MM.1S (cell line): ENCODE measurements around the gene UFD1.

Source experiments
- DNase-seq: peaks from one replicate; pipeline ENCODE4 v3.0.0-alpha.2; 2015
- H2AFZ ChIP-seq: fragments of 300-600 bp; sonication (generic); 2 replicates; pipeline ENCODE4 v1.6.0; 2016; ENCODE audit warnings: antibody characterized with exemption, low read length
- H3F3A ChIP-seq: fragments of 300-600 bp; sonication (generic); 2 replicates; pipeline ENCODE4 v1.6.1; 2016; ENCODE audit warnings: mild to moderate bottlenecking, antibody characterized with exemption, low read length, moderate library complexity, mixed read lengths; ENCODE audit not compliant: insufficient read depth
- H3K27ac ChIP-seq: fragments of 300-600 bp; sonication (generic); 2 replicates; pipeline ENCODE4 v1.5.1; 2016; ENCODE audit warnings: mild to moderate bottlenecking, low read length
- H3K27me3 ChIP-seq: fragments of 300-600 bp; sonication (generic); replicated peaks from 2 replicates; pipeline ENCODE4 v1.6.0; 2016; ENCODE audit warnings: low read length; ENCODE audit not compliant: insufficient read depth
- H3K36me3 ChIP-seq: fragments of 300-600 bp; sonication (generic); replicated peaks from 2 replicates; pipeline ENCODE4 v1.6.1; 2016; ENCODE audit warnings: mild to moderate bottlenecking, low read length, mixed read lengths; ENCODE audit not compliant: insufficient read depth
- H3K4me1 ChIP-seq: fragments of 300-600 bp; sonication (generic); 2 replicates; pipeline ENCODE4 v1.6.1; 2016; ENCODE audit warnings: low read length, mixed read lengths
- H3K4me2 ChIP-seq: fragments of 300-600 bp; sonication (generic); 2 replicates; pipeline ENCODE4 v1.6.0; 2016; ENCODE audit warnings: low read depth, low read length
- H3K4me3 ChIP-seq: fragments of 300-600 bp; sonication (generic); 2 replicates; pipeline ENCODE4 v1.5.1; 2016; ENCODE audit warnings: low read length, mixed read lengths
- H3K79me2 ChIP-seq: fragments of 300-600 bp; sonication (generic); 2 replicates; pipeline ENCODE4 v1.6.1; 2016; ENCODE audit warnings: mixed run types, low read length, mixed read lengths
- H3K9ac ChIP-seq: fragments of 300-600 bp; sonication (generic); 2 replicates; pipeline ENCODE4 v1.6.1; 2016; ENCODE audit warnings: low read length, mixed read lengths
- H3K9me2 ChIP-seq: fragments of 300-600 bp; sonication (generic); replicated peaks from 2 replicates; pipeline ENCODE4 v1.6.1; 2016; ENCODE audit warnings: mild to moderate bottlenecking, low read length, mixed read lengths; ENCODE audit not compliant: insufficient read depth
- H3K9me3 ChIP-seq: fragments of 300-600 bp; sonication (generic); replicated peaks from 2 replicates; pipeline ENCODE4 v1.6.1; 2016; ENCODE audit warnings: mild to moderate bottlenecking, low read length, mixed read lengths; ENCODE audit not compliant: insufficient read depth
- H4K20me1 ChIP-seq: fragments of 300-600 bp; sonication (generic); 2 replicates; pipeline ENCODE4 v1.6.1; 2016; ENCODE audit warnings: mild to moderate bottlenecking, low read length, moderate library complexity, mixed read lengths; ENCODE audit not compliant: insufficient read depth
- EZH2 ChIP-seq: fragments of 300-600 bp; sonication (generic); optimal IDR thresholded peaks from 2 replicates; pipeline ENCODE3; 2017; ENCODE audit warnings: low read depth, mild to moderate bottlenecking, antibody characterized with exemption, low read length, mixed read lengths
- EZH2phosphoT487 ChIP-seq: fragments of 300-600 bp; sonication (generic); IDR thresholded peaks from 2 replicates; pipeline ENCODE4 v1.6.1; 2018; ENCODE audit warnings: antibody characterized with exemption, low read length
- TF ChIP-seq, protein P1 (sequence below): fragments of 300-600 bp; sonication (generic); IDR thresholded peaks from 2 replicates; pipeline ENCODE4 v1.5.1; 2016; ENCODE audit warnings: antibody characterized with exemption, low read length, mixed read lengths

UFD1 gene

DNA sequence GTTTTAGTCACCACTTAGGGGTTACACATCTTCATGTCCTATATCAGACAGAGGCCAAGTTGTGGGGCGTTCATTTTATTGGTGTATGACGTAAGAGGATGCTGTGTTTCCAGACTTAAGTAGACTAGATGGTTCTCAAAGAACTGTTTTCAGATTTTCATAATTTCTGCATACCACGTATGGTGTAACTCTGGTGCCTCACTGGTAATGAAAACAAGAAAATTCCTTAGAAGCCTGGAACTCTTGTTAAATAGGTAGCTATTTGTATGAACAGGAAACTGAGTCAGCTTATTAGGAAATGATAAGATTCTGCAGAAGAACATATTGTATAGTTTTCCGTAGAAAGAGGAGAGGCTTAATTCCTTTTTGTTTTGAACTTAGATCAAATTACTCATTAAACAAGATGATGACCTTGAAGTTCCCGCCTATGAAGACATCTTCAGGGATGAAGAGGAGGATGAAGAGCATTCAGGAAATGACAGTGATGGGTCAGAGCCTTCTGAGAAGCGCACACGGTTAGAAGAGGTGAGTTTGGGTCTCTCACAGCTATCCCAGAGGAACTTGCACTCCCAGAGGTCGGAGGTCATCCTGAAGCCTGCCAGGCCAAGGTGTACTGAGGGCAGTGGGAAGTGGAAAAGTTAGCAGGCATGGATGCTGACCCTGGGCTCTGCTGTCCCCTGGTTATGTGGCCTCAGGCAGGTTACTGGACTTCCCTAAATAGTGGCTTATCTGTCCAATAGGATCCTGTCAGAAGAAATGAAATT, 4.7 kb upstream of the UFD1 start:
- Histone ChIP-seq H3F3A (no peaks in the 10 kb centered on the region), H3K4me2 (no peak overlapping the region), H3K4me1 (peaks cover 8% of the 10 kb centered on the region; the same call in 1 of the 2 replicates), H3K4me3 (no peak overlapping the region), H3K27me3 (no peaks in the 10 kb centered on the region), H2AFZ (no peak overlapping the region), H3K36me3 (peaks cover 2% of the 10 kb centered on the region; the same call in 1 of the 2 replicates), H3K79me2 (peaks cover 23% of the 10 kb centered on the region), H4K20me1 (no peaks in the 10 kb centered on the region), H3K9ac (no peak overlapping the region), H3K27ac (no peak overlapping the region), H3K9me3 (no peaks in the 10 kb centered on the region), H3K9me2 (no peaks in the 10 kb centered on the region)
- TF ChIP-seq, protein P1, sequence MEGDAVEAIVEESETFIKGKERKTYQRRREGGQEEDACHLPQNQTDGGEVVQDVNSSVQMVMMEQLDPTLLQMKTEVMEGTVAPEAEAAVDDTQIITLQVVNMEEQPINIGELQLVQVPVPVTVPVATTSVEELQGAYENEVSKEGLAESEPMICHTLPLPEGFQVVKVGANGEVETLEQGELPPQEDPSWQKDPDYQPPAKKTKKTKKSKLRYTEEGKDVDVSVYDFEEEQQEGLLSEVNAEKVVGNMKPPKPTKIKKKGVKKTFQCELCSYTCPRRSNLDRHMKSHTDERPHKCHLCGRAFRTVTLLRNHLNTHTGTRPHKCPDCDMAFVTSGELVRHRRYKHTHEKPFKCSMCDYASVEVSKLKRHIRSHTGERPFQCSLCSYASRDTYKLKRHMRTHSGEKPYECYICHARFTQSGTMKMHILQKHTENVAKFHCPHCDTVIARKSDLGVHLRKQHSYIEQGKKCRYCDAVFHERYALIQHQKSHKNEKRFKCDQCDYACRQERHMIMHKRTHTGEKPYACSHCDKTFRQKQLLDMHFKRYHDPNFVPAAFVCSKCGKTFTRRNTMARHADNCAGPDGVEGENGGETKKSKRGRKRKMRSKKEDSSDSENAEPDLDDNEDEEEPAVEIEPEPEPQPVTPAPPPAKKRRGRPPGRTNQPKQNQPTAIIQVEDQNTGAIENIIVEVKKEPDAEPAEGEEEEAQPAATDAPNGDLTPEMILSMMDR, result no peak
- no peak for TF ChIP-seq EZH2phosphoT487
- no peak for TF ChIP-seq EZH2
- no peak for DNase-seq

DNA sequence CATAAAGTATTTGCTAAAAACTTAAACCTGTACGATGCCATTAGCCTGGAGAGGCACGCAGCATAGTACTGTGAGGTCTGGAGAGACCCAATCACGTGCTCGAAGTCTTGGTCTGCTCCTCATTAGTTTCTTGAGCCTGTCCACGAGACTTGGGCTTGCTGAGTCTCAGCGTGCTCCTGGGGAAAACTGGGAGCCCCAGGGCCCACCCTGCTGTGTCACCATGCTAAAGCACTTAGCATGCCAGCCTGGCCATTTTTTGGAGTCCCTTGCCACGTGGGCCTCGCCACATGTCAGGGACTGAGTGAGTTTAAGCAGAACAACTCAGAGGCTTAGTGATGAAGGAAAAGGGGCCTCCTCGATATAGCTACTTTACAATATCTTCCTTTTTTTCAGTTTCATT, 3.3 kb upstream of the UFD1 start:
- 0 out of 2 replicates have a peak, but pooled peaks cover 3% of the 10 kb centered on the region for H3K4me1 ChIP-seq
- no peaks in the 10 kb centered on the region for H3K9me3 ChIP-seq
- H3K9me2 ChIP-seq, result no peaks in the 10 kb centered on the region
- H3K27ac ChIP-seq, result no peak overlapping the region
- DNase-seq, result no peak
- H3K27me3 ChIP-seq, result no peaks in the 10 kb centered on the region
- H3K9ac ChIP-seq, result no peak overlapping the region
- peaks cover 5% of the 10 kb centered on the region; the same call in 1 of the 2 replicates for H4K20me1 ChIP-seq
- peaks cover 2% of the 10 kb centered on the region; the same call in 1 of the 2 replicates for H3K36me3 ChIP-seq
- no peak overlapping the region for H3K4me3 ChIP-seq
- no peak overlapping the region for H2AFZ ChIP-seq
- H3K79me2 ChIP-seq, result peaks cover 37% of the 10 kb centered on the region
- TF ChIP-seq, protein P1, result no peak
- H3F3A ChIP-seq, result peaks cover 6% of the 10 kb centered on the region; the same call in 1 of the 2 replicates
- no peak overlapping the region for H3K4me2 ChIP-seq

DNA sequence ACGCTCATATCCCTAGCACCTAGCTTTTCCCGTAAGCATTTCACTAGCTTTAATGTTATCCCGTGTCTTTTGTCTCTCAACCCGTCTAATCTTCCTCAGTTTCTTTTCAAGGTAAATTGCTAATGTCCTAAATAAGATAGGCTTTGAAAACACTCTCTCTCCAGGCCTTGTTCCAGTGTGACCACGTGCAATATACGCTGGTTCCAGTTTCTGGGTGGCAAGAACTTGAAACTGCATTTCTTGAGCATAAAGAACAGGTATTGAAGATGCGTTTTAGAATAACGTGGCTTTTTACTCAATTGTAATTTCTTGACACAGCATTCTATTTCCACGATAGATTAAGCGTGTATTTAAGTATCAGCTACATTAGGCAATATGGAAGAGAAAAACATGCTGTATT, 1.8 kb upstream of the UFD1 start:
- peaks cover 6% of the 10 kb centered on the region; the same call in 1 of the 2 replicates for H3F3A ChIP-seq
- 0 out of 2 replicates have a peak, but pooled peaks cover 3% of the 10 kb centered on the region for H3K4me1 ChIP-seq
- peak overlapping the region; percentile 79 for H3K4me3 ChIP-seq
- H2AFZ ChIP-seq, result no peak overlapping the region
- H3K9me2 ChIP-seq, result no peaks in the 10 kb centered on the region
- H3K9ac ChIP-seq, result peak overlapping the region; percentile 96; the same call in 1 of the 2 replicates
- H3K27ac ChIP-seq, result no peak overlapping the region
- TF ChIP-seq, protein P1, result no peak
- no peak for TF ChIP-seq EZH2
- no peak for TF ChIP-seq EZH2phosphoT487
- peaks cover 11% of the 10 kb centered on the region for H4K20me1 ChIP-seq
- no peak for DNase-seq
- no peaks in the 10 kb centered on the region for H3K9me3 ChIP-seq
- H3K4me2 ChIP-seq, result peak overlapping the region; percentile 72
- H3K36me3 ChIP-seq, result peaks cover 2% of the 10 kb centered on the region; the same call in 1 of the 2 replicates
- H3K27me3 ChIP-seq, result no peaks in the 10 kb centered on the region
- H3K79me2 ChIP-seq, result peaks cover 51% of the 10 kb centered on the region
